HG02870 (cell line): ENCODE data around the gene PSMD1.

Experiments used
- ATAC-seq: cut with Tn5 transposase; IDR thresholded peaks from one replicate; pipeline ENCODE4 v1.9.1; 2021; ENCODE audit warnings: mild to moderate bottlenecking, moderate library complexity; ENCODE audit not compliant: unreplicated experiment

The PSMD1 gene

DNA sequence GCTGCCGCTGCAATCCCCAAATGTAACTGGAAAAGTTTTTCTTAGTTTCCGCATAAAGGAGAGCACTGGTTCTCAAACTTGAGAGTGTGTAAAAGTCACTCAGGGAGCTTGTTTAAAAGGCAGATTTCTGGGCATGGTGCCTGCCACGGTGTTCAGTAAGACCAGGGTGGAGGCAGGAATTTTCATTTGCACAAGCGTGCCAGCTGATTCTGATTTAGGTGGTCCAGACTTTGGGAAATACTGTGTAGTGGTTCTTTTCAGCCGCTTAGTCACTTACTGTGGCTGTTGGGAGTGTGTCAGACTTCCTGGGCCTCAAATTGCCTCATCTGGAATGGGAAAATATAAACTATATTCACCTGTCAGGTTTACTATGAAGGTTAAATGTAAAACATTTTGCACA lies 142.6 kb downstream of the PSMD1 start:
- ATAC-seq: no peak

DNA sequence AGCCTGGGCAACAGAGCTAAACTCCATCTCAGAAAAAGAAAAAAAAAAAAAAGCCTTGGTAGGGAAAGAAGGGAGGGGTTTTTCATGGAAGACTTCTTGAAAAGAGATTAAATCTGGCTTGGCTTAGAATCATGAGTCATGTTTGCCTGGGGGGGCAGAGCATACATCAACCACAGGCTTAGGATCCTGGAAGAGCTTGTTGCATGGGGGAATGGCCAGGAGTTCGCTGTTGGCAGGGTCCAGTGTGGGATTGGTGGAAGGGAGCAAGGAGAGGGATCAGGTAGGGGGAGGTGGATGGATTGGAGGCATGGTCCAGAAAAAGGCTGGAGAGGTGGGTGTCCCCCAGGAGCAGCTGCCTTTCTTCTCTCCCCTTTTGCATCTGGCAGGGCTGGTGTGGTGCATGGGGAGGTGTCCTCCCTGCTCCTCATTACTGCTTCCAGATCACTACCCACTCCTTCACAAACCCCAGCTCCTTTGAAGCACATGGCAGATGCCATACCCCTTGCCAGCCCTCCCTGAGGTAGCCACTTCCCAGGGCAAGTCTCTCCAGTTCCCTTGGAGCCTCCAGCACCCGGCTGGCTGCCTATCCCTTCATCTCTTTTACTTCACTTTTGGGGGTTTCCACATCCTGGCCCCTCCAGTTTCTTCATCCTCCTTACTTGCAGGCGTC lies 144.3 kb downstream of the PSMD1 start:
- ATAC-seq: no peak

DNA sequence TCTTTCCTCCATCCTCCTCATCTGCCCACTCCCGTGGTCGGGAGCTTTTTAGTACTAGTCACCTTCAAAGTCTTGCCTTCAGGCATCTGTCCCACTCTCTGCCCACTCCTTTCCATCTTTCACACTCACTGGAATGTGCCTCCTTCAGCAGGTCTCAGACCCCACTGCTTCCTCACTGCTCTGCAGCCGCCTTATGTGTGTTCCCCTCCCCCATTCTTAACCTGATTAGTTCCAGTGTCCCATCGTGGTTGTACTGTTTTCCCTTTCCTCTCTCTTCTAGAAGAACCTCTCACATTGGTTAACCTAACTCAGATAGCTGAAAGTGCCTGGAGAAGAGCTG lies 144.8 kb downstream of the PSMD1 start:
- ATAC-seq: no peak

DNA sequence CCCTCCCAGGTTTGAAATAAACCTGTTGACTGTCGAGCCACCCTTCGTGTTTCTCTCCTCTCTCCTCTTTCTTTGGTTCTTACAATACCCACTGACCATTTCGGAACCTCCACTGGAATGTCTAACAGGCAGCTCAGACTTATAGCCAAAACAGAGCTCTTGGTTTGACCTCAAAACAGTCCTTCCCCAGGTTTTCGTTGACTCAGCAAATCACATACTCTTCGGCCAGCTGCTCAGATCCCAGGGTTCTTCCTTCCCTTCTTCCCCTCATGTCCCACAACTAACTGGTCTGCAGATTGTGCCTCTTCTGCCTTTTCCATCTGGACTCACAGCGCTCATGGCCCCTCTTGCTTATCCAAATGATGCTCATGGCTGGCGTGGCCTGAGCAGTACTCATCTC lies 146.4 kb downstream of the PSMD1 start:
- no peak for ATAC-seq

DNA sequence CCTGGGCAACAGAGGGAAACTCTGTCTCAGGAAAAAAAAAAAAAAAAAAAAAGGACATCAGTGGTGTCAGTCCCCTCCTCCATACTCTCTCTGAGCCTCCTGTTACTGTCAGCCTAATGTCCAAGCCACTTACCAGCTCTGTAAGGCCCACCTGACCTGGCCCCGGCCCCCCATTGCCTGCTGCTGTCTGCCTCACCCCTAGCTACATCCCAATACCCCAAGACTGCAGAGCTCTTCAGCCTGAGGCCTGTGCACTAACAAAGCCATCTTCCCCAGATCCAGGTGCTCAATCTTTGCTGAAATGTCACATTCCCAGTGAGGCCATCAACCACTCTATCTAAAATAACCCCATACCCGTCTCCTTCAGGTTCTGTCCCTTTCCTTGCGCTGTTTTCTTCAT lies 147.5 kb downstream of the PSMD1 start:
- no peak for ATAC-seq

DNA sequence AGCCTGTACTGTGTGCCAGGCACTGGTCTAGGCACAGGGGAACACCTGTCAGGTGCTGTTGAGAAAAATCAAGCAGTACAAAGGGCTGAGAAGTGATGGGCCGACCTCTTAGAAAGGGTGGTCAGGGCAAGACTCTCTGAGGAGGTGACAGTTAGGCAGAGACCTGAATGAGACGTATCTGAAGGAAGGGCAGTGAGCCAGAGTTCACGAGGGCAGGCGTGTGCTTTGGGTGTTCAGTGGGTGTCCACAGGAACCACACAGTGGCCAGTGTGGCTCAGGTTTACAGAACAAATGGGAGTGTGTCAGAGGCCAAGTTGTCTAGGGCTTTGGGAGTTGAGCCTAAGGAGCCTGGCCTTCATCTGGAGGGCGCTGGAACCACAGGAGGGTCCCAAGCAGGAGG lies 147.9 kb downstream of the PSMD1 start:
- ATAC-seq: no peak

DNA sequence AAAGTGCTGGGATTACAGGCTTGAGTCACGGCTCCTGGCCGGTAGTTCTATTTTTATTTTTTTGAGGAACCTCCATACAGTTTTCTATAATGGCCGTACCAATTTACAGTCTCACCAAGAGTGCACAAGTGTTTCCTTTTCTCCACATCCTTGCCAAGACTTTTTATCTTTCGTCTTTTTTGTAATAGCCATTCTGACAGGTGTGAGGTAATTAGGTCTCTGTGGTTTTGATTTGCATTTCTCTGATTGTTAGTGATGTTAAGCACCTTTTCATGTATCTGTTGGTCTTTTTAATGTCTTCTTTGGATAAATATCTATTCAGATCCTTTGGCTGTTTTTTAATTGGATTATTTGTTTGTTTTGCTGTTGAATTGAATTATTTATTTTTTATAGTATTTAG lies 151.1 kb downstream of the PSMD1 start:
- ATAC-seq: no peak

DNA sequence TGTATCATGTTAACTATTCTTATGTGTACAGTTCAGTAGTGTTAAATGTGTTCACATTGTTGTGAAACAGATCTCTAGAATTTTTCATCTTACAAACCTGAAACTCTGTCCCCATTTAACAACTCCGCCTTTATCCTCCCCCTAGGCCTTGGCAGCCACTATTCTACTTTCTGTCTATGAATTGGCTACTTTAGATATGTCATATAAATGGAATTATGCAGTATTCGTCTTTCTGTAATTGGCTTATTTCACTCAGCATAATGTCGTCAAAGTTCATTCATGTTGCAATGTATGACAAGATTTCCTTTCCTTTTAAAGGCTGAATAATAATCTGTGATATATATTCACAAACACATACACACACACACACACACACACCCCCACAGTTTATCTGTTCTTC lies 154.1 kb downstream of the PSMD1 start:
- ATAC-seq: no peak

DNA sequence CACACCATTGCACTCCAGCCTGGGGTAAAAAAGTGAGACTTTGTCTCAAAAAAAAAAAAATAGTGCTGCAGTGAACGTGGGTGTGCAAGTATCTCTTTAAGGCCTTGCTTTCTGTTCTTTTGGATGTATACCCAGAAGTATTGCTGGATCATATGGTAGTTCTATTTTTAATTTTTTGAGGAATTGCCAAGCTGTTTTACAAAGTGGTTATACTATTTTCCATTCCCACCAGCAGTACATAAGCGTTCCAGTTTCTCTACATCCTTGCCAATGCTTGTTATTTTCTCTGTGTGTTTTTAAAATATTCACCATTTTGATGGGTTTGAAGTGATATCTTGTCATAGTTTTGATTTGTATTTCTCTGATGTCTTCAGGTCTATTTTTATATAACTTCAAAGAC lies 154.8 kb downstream of the PSMD1 start:
- ATAC-seq: no peak

DNA sequence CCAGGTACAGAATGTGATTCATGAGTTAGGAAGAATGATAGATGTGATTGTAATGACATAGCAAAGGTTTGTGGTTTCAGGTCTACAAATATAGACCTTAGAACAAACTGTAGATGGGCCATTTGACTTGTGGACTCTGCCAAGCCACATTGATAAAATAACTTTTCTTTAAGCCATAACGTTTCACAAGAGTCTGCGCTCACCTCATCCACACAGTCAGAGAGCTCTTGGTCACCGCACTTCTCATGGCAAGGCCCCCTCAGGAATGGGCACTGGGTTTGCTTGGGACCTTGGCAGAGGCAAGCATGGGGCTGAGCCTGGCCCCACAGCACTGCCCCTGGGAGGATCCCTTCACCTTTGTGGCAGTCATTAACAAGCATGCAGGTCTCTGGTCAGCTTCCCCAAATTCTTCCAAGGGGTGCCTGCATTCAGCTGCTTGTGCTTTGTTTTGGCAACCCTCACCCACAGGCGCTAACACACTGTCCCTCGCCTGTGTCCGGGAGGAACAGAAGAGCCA lies 155.7 kb downstream of the PSMD1 start:
- no peak for ATAC-seq

DNA sequence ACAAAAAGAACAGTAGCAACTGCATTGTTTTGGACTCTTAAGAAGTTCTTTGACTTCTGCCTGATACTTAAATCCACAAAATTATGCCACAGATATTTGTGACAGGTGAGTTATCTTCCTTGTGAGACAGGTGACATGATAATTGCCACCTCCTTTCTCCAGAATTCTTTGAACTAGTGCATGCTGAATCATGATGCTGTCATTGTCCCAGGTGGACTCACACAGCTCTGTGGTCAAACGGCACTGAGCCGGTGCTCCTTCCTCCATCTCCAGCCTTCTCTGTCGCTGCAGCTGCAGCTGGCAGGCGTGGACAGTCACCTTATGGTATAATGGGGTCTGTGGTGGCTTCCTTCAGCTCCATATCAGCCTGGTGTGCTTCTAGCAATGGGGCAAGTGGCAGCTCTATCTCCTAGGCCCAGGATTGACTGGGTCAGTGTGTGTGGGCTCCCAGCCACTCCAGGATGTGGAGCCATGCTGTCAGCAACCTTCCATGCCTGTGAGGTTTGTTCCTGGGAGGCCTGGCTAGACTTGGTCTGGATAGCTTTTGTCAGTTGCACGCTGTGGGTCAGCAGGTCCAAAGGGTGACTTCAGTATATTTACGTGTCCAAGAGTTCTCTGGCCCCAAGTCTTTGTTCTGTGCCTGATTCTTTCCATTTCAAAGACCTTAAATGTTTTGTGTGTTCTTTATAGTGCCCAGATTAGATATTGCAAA lies 157.4 kb downstream of the PSMD1 start:
- ATAC-seq: no peak

DNA sequence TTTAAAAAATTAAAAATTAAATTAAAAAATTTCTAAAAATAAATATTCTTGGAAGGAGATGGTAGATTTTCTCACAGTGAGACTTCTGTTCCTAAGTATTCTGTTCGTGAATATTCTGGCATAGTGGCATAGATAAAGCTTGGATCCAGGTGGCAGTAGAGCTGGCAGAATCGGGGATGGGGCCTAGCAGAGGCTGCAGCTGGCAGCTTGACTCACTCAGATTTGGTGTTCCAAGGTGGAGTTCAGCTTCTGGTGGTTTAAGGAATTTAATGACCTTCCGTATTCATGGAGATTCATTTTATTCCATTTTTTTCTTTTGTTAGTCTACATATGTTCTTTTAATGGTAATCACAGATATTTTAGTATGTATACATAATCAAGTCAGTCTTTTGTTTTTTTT lies 161.7 kb downstream of the PSMD1 start:
- no peak for ATAC-seq

DNA sequence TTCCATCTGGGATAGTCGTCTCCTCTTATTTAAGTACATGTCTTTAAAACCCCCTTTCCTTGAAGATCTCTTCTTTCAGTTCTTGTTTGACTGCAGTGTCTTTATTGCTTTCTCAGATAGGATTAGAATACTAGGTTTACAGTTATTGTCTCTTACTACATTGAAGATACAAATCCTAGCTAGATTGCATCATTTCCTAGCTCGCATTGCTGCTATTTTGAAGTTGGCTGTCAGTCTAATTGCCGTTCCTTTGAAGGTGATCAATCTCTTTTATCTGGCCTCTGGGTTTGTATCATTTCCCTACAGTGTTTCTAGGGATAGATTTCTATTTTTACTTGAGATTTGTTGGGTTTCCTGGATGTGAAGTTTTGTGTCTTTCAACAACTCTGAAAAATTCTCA lies 162.6 kb downstream of the PSMD1 start:
- ATAC-seq: no peak

DNA sequence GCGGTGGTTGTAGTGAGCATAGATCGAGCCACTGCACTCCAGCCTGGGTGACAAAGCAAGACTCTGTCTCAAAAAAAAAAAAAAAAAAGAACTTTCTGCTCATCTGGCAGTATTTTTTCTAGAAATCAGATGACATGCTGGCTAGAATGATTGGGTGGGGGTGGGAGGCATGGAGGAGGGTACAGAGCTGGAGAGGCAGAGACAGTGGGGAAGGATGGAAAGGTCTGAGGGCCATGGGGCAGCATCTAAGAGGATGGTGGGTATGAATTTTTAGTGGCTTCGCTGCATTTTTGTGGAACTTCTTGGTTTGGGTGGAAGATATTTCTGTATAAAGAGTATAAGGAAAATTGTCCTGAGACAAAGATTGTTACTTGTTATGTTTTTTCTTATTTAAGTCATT lies 165.1 kb downstream of the PSMD1 start:
- no peak for ATAC-seq
